Mesothelial cell of epicardium (in vitro differentiated cells): ENCODE data around the gene GLRA2. TPM values are rescaled to one million over a fixed set of nuclear protein-coding genes. Genes with fewer than 3 reads are reported as not detected.

Experiments used
- DNase-seq, 2 experiments: peaks; one replicate each; pipeline ENCODE4 v3.0.0; 2021; ENCODE audit warnings: low spot score in 2 of 2; ENCODE audit not compliant: unreplicated experiment in 2 of 2
- H3K27ac Mint-ChIP-seq: 2 replicates; pipeline ENCODE4 v1.8.0; 2021; ENCODE audit warnings: mixed read lengths
- H3K27me3 Mint-ChIP-seq: 2 replicates; pipeline ENCODE4 v1.8.0; 2021; ENCODE audit warnings: low read depth, mixed read lengths
- H3K36me3 Mint-ChIP-seq: 2 replicates; pipeline ENCODE4 v1.8.0; 2021; ENCODE audit warnings: mixed read lengths
- H3K4me1 Mint-ChIP-seq: 2 replicates; pipeline ENCODE4 v1.8.0; 2021; ENCODE audit warnings: mixed read lengths
- H3K4me3 Mint-ChIP-seq: 2 replicates; pipeline ENCODE4 v1.8.0; 2021; ENCODE audit warnings: mild to moderate bottlenecking, moderate library complexity, mixed read lengths
- H3K9me3 Mint-ChIP-seq: 2 replicates; pipeline ENCODE4 v1.8.0; 2021; ENCODE audit warnings: mixed read lengths
- CTCF ChIP-seq: fragments of 200-600 bp; sonication (generic); IDR thresholded peaks from one replicate; pipeline ENCODE4 v1.5.0; 2021; ENCODE audit warnings: antibody characterized with exemption; ENCODE audit not compliant: unreplicated experiment
- total RNA-seq: library from RNA; stranded (reverse); gene quantifications from 3 replicates; pipeline ENCODE4 v1.2.1, GENCODE V29; 2021

GLRA2 gene
- total RNA-seq, 1 donor from 2014 or later = not detected

GRCh38 chrX:14501327-14501726 is 28.0 kb upstream of the GLRA2 start:
- no peak for TF ChIP-seq CTCF
- peaks cover 12% of the 10 kb centered on the region for H3K4me1 Mint-ChIP-seq
- H3K27ac Mint-ChIP-seq = no peak overlapping the region
- no peak overlapping the region for H3K4me3 Mint-ChIP-seq
- peaks cover 20% of the 10 kb centered on the region for H3K9me3 Mint-ChIP-seq
- no peaks in the 10 kb centered on the region for H3K27me3 Mint-ChIP-seq
- no peak for DNase-seq
- H3K36me3 Mint-ChIP-seq = no peaks in the 10 kb centered on the region

- Mint-ChIP-seq H3K36me3 (no peaks in the 10 kb centered on the region), H3K27me3 (no peaks in the 10 kb centered on the region), H3K4me3 (no peak overlapping the region), H3K9me3 (peaks cover 36% of the 10 kb centered on the region), H3K4me1 (peaks cover 11% of the 10 kb centered on the region), H3K27ac (no peak overlapping the region)
- no peak for DNase-seq
- TF ChIP-seq CTCF = no peak
Measured at GRCh38 chrX:14504960-14505538, 24.3 kb upstream of the GLRA2 start.

- Mint-ChIP-seq H3K36me3 (no peaks in the 10 kb centered on the region), H3K4me1 (peaks cover 11% of the 10 kb centered on the region), H3K4me3 (no peak overlapping the region), H3K27ac (no peak overlapping the region), H3K9me3 (peaks cover 36% of the 10 kb centered on the region), H3K27me3 (no peaks in the 10 kb centered on the region)
- no peak for DNase-seq
- TF ChIP-seq CTCF = no peak
Measured at GRCh38 chrX:14505648-14506047, 23.7 kb upstream of the GLRA2 start.

GRCh38 chrX:14506866-14507265 is 22.5 kb upstream of the GLRA2 start:
- no peak for TF ChIP-seq CTCF
- Mint-ChIP-seq H3K4me1 (peaks cover 11% of the 10 kb centered on the region), H3K4me3 (no peak overlapping the region), H3K27me3 (no peaks in the 10 kb centered on the region), H3K27ac (no peak overlapping the region), H3K9me3 (peaks cover 28% of the 10 kb centered on the region), H3K36me3 (no peaks in the 10 kb centered on the region)
- no peak for DNase-seq

- peaks cover 11% of the 10 kb centered on the region for H3K4me1 Mint-ChIP-seq
- H3K4me3 Mint-ChIP-seq = no peak overlapping the region
- peaks cover 33% of the 10 kb centered on the region for H3K9me3 Mint-ChIP-seq
- no peak for DNase-seq
- peak overlapping the region; percentile 35 for H3K27ac Mint-ChIP-seq
- TF ChIP-seq CTCF = no peak
- H3K27me3 Mint-ChIP-seq = no peaks in the 10 kb centered on the region
- no peaks in the 10 kb centered on the region for H3K36me3 Mint-ChIP-seq
Measured at GRCh38 chrX:14508025-14508690, 21.2 kb upstream of the GLRA2 start.
